Body of pancreas (tissue), 4 donors: ENCODE results near the gene PLA2G7. TPM values are rescaled to one million over a fixed set of nuclear protein-coding genes. Genes with fewer than 3 reads are reported as not detected.

ENCODE experiments used
- ATAC-seq: fragments of 150-250 bp; one replicate; pipeline ENCODE4 v1.9.1; 2016
- DNase-seq, 4 donors: peaks; one replicate each; pipeline ENCODE4 v3.0.0-alpha.2; 2019
- H3K27ac ChIP-seq, 4 donors: fragments of 200-600 bp; sonication (generic); 1 replicate in 3 of 4; 2 replicates in 1 of 4; pipeline versions ENCODE4 v1.5.1 to v1.6.1; 2016 to 2019; ENCODE audit warnings: mild to moderate bottlenecking in 1 of 4, mixed read lengths in 1 of 4, moderate library complexity in 1 of 4
- H3K27me3 ChIP-seq, 2 donors: fragments of 200-600 bp; sonication (generic); one replicate each; pipeline ENCODE4 v1.6.0; 2016; ENCODE audit warnings: mild to moderate bottlenecking in 1 of 2
- H3K36me3 ChIP-seq, 2 donors: fragments of 200-600 bp; sonication (generic); replicated peaks in 1 of 2; 2 replicates each; pipeline ENCODE4 v1.5.1; 2016; ENCODE audit warnings: low read depth in 2 of 2; ENCODE audit not compliant: insufficient read depth in 1 of 2
- H3K4me1 ChIP-seq: fragments of 200-600 bp; sonication (generic); one replicate; pipeline ENCODE4 v1.6.0; 2016
- H3K4me3 ChIP-seq, 2 donors: fragments of 200-600 bp; sonication (generic); 1 replicate in 1 of 2; 2 replicates in 1 of 2; pipeline ENCODE4 v1.5.1; 2016 to 2019
- H3K9me3 ChIP-seq, 3 donors: fragments of 200-600 bp; sonication (generic); 1 replicate in 2 of 3; 2 replicates in 1 of 3; pipeline ENCODE4 v1.5.1; 2016
- CTCF ChIP-seq, 7 experiments: fragments of 450-650 bp in 4 of 7; fragments of 200-600 bp in 3 of 7; sonication (generic) in 3 of 7; IDR thresholded peaks; one replicate each; pipeline ENCODE4 v1.5.1; 2016 to 2019; ENCODE audit warnings: antibody characterized with exemption in 7 of 7
- POLR2A ChIP-seq, 3 donors: fragments of 450-650 bp; IDR thresholded peaks; one replicate each; pipeline ENCODE4 v1.6.1; 2016; ENCODE audit warnings: antibody characterized with exemption in 3 of 3, mild to moderate bottlenecking in 2 of 3
- WGBS, 2 donors: methylation state at CpG; one replicate each; pipeline ENCODE4 v1.1.5; 2017; 5-methylcytosine and 5-hydroxymethylcytosine counted together
- intact Hi-C: fragments of 100-400 bp; cut with DNase I; formaldehyde crosslinking; loops from one replicate; pipeline ENCODE4 v1.15.1; 2023
- total RNA-seq, 2 donors: library from RNA; depleted of rRNA; stranded (reverse); fragments of >200 nt; gene quantifications; one replicate each; pipeline ENCODE4 v1.1.0, GENCODE V29; 2016

The PLA2G7 gene
- total RNA-seq, 2 donors from 2014 or later: 0.78 TPM; not detected in 1

- ATAC-seq: no peak
- H3K36me3 ChIP-seq: no peaks in the 10 kb centered on the region
- TF ChIP-seq POLR2A (IDR thresholded peaks at IDR 0.05) (no peak), CTCF (IDR thresholded peaks at IDR 0.05) (no peak)
- no peaks in the 10 kb centered on the region for H3K9me3 ChIP-seq
- no peak for DNase-seq
- 66% methylated on average over 7 of the region's 7 CpGs for WGBS, 2 donors
- no peak overlapping the region for H3K4me3 ChIP-seq
- H3K4me1 ChIP-seq: no peaks in the 10 kb centered on the region
- no peak overlapping the region for H3K27ac ChIP-seq
- intact Hi-C loops: no loop called here
- no peaks in the 10 kb centered on the region for H3K27me3 ChIP-seq
Observed at GRCh38 chr6:46756469-46757213, 21.5 kb upstream of the PLA2G7 start.

- H3K4me3 ChIP-seq: no peak overlapping the region
- H3K27me3 ChIP-seq: no peaks in the 10 kb centered on the region
- DNase-seq: no peak
- H3K9me3 ChIP-seq: no peaks in the 10 kb centered on the region
- TF ChIP-seq CTCF (IDR thresholded peaks at IDR 0.05) (no peak), POLR2A (IDR thresholded peaks at IDR 0.05) (no peak)
- intact Hi-C loops: no loop called here
- WGBS, 2 donors: 24 to 41% methylated on average over 1 of the region's 1 CpG
- H3K36me3 ChIP-seq: no peaks in the 10 kb centered on the region
- H3K4me1 ChIP-seq: no peaks in the 10 kb centered on the region
- no peak overlapping the region for H3K27ac ChIP-seq
- no peak for ATAC-seq
Observed at GRCh38 chr6:46755865-46756264, 20.7 kb upstream of the PLA2G7 start.

- Histone ChIP-seq H3K27ac (no peak overlapping the region), H3K4me3 (no peak overlapping the region), H3K4me1 (no peaks in the 10 kb centered on the region), H3K9me3 (no peaks in the 10 kb centered on the region), H3K36me3 (no peaks in the 10 kb centered on the region), H3K27me3 (no peaks in the 10 kb centered on the region)
- TF ChIP-seq CTCF (IDR thresholded peaks at IDR 0.05) (no peak), POLR2A (IDR thresholded peaks at IDR 0.05) (no peak)
- DNase-seq: no peak
- WGBS, 2 donors: 75 to 83% methylated on average over 3 of the region's 3 CpGs
- ATAC-seq: no peak
- intact Hi-C loops: no loop called here
Observed at GRCh38 chr6:46751658-46752057, 16.5 kb upstream of the PLA2G7 start.

- H3K4me1 ChIP-seq: no peaks in the 10 kb centered on the region
- H3K36me3 ChIP-seq: no peaks in the 10 kb centered on the region
- no peaks in the 10 kb centered on the region for H3K9me3 ChIP-seq
- WGBS, 2 donors: 74 to 82% methylated on average over 5 of the region's 5 CpGs
- intact Hi-C loops: no loop called here
- ATAC-seq (no peak), DNase-seq (no peak)
- no peak overlapping the region for H3K4me3 ChIP-seq
- TF ChIP-seq POLR2A (IDR thresholded peaks at IDR 0.05) (no peak), CTCF (IDR thresholded peaks at IDR 0.05) (no peak)
- H3K27ac ChIP-seq: no peak overlapping the region
- H3K27me3 ChIP-seq: no peaks in the 10 kb centered on the region
Observed at GRCh38 chr6:46749731-46750130, 14.6 kb upstream of the PLA2G7 start.

- no peaks in the 10 kb centered on the region for H3K27me3 ChIP-seq
- intact Hi-C loops: no loop called here
- 89 to 94% methylated on average over 5 of the region's 5 CpGs for WGBS, 2 donors
- TF ChIP-seq CTCF (IDR thresholded peaks at IDR 0.05): no peak
- no peak for TF ChIP-seq POLR2A (IDR thresholded peaks at IDR 0.05)
- H3K36me3 ChIP-seq: no peaks in the 10 kb centered on the region
- no peak overlapping the region for H3K4me3 ChIP-seq
- ATAC-seq: no peak
- no peak for DNase-seq
- no peak overlapping the region for H3K27ac ChIP-seq
- H3K9me3 ChIP-seq: no peaks in the 10 kb centered on the region
- no peaks in the 10 kb centered on the region for H3K4me1 ChIP-seq
Observed at GRCh38 chr6:46748940-46749503, 13.8 kb upstream of the PLA2G7 start.
